GM18870 (cell line): Measurements from ENCODE around the gene NUFIP1.
"Not testable (repeated sequence)": the region's sequence is repeated elsewhere in the genome, so short reads cannot be mapped to it uniquely, and the experiment has no call there.

Experiments
- ATAC-seq: cut with Tn5 transposase; IDR thresholded peaks from one replicate; pipeline ENCODE4 v1.9.1; 2021; ENCODE audit warnings: moderate library complexity; ENCODE audit not compliant: unreplicated experiment

The NUFIP1 gene

DNA sequence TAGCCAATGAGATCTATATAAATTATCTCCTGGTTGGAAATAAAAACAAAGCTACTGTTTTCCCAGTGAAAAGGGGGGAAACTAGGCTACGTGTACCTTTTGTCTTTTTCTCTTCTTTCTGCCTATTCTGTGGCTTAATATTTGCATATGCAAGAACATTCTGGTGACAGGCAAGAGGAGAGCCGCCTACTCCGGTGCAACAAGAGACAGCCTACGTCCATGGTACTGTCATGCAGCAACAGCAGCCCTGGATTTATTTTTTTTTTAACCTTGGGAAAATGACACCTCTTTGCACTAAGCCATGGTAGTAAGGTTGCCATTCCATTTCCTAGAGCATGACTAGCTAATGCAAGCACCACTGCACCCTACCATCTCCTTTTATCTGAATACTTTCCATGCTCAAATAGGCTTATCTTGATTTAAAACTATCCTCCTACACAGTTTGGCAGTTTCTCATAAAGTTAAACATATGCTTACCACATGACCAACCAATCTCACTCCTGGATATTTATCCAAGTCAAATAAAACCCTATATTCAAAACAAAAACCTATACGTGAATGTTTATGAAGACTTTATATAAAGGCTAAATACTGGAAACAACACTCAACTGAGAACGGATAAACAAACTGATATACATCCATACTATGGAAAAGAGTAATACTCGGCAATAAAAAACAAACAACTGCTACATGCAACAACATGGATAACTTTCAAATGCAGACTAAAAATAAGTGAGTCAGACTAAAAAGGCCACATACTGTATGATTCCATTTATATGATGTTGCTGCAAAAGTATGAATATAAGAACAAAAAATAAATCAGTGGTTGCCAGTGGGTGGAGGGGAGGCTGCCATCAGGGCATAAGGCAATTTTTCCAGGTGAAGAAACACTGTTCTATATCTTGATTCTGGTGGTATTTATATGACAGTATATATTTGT is 17.3 kb downstream of the NUFIP1 start:
- ATAC-seq: no peak

DNA sequence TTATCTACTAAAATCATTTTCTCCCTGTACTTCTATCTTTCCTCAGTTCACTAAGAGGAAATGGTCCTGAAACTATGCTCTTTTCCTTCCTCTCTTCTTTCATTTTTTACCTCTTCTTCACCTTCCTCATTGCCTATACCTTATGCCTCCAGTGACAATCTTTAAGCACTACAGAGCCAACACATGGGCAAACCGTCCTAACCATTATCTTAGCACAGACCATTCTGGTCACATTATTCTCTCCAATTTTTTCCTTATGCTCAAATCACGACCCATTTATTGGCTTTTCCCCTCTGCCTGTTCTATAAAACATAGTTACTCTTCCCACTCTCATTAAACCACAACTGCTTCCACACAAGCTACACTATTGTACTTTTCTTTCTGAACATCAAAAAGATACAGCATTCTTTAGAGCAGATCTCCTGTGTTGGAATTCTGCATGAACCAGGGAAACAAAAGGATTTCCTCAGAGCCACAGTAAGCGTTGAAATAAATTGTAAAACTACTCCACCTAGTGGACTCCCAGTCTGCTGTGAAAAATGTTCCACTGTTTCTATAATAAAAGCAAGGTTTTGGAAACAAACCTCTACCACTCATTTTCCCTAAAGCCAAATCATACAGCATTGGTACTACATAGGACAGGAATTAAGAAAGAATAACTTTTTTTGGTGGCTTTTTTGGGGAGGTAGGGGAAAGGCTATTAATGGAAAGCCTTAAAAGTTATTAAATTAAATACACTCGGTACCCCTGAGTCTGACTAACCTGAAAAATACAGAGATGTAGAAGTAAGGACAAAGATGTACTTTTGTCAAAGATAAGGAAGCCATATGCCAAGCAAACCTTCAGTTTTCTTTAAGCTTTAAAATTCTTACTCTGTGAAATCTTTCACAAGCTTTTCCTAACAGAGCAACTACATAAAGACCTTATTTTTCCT is 19.5 kb downstream of the NUFIP1 start:
- ATAC-seq: no peak

DNA sequence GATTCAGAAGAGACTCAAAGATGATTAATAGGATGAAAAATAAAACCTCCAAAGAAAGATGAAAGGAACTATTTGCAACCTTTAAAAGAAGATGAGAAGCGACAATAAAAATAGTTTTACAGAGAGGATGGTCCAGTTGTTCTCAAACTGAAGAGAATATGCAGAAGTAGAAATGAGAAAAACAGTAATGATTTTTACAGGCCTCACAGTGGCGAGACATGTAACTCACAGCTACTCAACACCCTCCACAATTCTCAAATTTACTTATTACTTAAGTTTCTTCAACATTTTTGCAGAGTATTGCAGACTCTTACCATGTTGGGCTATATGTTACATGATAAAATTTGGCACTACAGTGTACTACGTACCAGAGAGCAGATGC is 20.8 kb downstream of the NUFIP1 start:
- ATAC-seq: no peak

DNA sequence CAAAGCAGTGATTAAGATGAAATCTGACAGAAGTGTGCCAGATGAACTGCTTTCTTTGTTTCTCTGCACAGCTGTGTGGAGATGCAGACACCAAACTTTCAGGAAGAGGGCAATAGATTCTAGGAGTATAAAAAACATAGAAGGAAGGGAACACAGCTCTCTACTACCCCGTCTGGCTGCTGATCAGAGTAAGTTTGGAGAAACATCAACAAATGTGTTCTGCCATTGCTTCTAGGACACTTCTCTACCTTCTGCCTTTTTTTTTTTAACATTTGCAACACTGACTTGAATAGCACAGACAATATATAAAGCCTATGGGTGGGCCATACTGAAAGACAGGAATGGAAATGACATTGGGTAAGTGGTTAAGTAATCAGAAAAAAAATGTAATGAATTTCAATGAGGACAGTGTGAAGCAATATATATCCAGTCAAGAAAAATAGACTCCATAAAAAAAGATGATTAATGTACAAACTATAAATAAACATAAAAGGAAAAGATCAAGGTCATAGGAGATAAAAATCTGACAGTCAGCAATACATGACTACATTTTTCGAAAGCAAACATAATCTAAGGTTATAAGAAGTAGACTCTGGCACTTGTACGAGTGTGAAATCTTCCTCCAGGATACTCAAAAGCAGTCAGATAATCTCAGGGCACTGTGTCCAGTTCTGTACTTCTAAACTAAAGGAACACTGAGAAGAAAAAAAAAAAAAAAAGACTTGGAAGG is 21.4 kb downstream of the NUFIP1 start:
- no peak for ATAC-seq

DNA sequence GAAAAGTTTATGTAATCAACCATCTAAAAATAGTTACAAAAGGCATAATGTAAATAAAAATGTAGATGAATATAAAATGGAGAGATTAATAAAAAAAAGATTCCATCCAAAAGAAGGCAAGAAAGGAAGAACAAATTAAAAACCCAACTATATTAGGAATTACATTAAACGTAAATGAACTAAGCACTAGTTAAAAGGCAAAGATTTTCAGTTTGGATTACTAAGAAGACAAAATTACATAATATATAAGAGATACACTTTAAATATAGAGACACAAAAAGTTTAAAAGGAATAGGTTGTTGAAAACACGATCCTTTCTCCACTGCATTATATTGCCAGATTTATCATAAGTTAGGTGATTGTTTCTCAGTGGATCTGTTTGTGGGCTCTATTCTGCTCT is 27.3 kb downstream of the NUFIP1 start:
- ATAC-seq: no peak

DNA sequence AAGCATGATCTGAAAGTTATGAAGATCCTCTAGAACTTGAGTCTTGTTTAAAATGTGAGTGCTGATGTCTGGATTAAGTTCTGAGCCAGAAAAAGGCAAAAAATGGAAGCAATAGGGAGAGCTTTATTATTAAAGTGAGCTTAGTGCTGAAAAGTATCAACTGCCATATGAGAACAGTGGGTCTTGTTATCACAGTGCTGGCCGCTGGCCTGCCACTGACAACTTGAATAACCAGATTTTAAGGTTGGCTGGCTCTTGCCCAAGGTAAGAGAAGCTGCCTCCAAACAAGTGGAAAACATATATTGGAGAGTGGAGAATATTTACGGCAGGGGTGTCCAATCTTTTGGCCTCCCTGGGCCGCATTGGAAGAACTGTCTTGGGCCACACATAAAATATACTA is 33.9 kb downstream of the NUFIP1 start:
- ATAC-seq: no peak

DNA sequence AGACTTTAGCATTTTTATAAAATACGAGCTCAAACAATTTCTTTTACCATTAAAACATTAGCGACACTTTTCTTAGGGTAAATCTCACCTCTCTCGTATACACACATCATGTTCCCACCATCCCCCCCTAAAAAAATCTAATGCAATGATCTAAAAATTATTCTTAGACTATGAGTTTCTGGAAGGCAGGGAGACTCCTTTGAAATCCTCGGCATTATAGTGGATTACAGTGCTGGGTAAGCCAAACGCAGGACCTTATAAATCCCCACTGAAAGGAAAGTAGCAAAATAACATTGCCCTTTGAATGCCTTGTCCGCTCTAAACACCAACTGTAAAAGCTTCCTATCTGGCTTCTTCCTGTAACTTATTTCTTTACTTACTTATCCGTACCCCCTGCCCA is 35.0 kb downstream of the NUFIP1 start:
- ATAC-seq: no peak

DNA sequence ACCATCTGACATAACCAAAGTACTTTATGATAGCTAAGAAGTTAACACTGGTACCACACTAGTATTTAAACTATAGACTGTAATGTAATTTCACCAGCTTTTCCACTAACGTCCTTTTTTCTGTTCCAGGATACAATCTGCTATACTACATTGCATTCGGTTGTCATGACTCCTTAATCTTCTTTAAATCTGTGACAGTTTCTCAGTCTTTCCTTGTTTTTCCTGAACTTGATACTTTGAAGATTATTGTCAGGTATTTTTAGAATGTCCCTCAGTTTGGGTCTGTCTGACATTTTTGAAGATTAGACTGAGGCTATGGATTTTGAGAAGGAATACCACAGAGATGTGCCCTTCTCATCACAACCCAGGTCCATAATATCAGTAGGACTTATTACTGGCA is 36.6 kb downstream of the NUFIP1 start:
- ATAC-seq: no peak

DNA sequence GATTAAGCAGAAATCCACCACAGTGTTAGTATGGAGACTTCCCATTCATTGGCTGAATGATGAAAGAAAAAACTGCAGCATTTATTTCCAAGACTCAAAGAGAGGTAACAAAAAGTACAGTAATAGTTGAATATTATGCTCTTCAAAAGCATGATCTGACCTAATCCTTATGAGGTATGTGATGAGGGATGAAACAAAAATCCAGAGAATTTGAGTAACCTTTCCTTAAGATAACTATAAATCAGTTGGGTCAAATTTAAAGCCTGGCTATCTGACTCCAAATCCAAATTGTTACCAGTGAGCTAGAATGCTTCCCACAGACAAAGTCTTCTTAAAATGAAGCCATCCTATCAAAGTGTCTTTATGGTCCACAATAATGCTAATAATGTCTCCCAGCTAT is 38.1 kb downstream of the NUFIP1 start:
- ATAC-seq: no peak

DNA sequence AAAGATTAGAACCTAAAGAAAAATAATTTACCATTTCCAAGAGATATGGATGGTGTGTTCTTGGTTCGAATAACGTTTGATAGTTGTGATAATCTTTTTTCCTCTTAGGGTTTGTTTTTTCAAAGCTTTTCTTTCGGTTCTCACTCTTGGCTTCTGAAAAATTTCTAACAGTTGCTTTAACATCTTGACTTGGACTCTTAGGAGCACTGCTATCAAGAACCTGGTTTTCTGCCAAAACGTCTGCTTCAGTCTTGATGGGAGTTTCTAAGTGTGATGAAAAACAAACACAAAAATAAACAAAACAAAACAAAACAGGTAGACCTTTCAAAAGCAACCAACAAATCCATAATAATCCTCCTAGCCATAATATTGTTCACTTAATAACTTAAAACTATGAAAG is 45.9 kb downstream of the NUFIP1 start:
- not testable (repeated sequence) for ATAC-seq

DNA sequence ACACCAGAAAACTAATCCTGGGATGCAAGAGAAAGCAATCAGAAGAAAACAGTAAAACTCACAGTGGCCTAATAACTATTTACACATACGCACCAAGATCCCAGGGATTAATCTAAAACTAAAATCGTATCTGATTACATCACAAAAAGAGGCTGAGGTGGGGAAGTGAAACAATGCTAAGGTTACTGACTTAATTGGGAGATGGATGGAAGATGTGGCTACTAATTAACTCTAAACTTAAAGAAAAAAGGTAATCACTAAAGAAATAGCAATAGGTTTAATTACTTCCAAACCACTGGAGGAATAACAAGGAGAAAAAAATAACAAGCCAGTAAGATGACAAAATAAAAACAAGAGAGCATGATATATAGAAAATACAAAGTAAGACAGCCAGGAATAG is 50.4 kb downstream of the NUFIP1 start:
- no peak for ATAC-seq

DNA sequence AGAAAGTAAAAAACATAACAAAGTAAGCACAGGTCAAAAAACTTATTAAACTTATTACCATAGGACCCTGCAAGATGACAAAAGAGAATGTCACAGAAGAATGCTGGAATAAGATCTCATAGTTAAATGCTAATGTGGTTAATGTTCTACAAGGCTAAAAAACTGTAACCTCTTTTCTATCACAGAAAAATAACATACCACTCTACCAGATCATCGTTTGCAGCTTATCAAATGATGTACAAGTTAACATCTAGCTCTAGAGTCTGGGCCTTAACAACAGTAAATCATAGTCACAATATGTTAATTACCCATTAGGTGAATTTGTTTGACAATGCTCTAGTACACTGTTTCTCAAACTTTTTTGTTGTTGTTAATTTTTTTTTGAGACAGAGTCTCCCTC is 53.0 kb downstream of the NUFIP1 start:
- ATAC-seq: no peak

DNA sequence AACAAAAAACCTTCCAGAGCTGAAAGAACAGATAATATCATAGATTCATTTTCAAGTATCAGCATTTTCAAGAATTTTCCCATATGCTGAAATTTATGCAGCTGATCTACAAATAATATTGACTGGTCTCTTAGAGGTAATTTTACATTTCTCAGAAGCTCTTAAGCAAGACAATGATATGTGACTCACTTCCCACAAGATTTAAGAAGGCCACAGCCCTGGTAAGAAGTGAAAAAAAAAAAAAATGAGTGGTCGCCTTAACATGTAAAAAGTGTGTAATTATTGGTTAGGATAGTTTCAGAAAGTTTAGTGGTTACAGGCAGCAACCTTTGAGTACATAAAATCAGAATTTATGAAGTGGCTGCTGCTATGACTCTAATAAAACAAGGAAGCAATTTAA is 54.5 kb downstream of the NUFIP1 start:
- no peak for ATAC-seq

DNA sequence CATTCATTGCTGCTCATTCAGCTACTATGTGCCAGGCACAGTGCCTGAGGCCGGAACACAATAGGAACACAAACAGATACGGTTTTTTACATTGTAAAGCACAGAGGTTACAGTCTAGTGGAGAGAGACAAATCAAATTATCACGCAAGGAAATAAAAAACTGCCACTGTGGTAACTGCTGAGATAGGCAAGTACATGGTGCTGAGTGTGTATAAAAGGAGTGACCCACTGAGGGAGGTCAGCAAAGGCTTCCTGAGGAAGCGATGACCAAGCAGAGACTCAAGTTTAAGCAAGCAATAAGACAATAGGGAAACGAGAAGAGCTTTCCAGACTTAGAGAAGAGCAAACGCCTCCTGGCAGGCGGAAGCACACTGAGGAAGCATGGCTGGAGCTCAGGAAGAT is 56.4 kb downstream of the NUFIP1 start:
- no peak for ATAC-seq

DNA sequence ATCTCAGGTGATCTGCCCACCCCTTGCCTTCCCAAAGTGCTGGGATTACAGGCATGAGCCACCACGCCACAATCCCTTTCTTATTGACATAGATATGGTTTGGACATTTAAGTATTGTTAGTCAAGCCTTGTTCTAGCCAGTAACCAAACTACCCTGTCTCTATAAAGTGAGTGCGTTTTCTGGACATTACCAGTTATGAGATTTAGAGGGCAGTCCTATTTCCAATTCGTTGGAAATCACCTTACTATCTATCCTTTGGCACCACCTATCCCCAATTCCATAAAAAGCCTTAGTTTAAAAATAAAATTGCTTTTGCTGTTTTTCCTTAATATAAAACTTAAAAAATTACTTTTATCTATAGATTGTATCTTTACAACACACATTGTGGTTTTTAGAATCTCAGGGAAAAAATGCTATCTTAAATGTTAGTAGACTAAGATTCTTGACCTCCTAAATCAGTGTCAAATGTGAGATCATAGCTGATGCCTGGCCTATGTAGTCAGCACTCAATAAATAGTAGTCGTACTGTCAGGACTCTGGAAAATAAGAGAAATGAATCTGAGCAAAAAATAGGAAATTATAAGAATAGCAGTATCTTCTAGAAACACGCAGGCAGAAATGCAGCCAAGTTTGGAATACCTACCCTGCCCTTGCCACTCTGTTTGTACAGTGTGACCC is 57.0 kb downstream of the NUFIP1 start:
- ATAC-seq: no peak

DNA sequence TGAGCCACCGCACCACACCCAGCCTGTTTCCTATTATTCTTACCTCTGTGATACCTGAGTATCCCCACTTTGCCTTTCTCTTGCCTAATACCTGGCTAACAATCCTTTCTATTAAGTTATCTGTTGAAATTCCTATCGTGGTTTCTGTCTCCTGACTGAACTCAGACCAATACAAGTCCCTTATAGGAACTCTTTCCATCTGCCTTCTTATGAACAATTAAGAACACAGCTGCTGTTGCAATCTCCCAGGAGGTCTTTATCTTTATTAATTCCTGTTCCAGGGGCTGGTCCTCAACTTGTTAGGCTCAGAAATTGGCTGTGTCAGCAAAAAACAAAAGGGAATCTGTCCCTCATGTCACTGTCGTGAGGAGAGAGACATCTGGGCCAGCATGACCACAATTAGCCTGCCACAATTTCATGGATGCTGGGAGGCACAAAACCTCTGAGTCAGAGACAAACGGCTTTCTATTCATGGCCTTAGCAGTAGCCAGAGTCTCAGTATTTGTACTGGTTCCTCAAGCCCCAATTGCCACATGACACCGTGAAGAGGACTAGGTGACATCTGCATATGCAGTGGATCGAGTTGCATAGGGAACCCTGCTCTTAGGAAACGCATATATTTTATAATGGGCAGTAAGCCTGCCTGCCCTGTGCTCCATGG is 58.2 kb downstream of the NUFIP1 start:
- ATAC-seq: no peak

DNA sequence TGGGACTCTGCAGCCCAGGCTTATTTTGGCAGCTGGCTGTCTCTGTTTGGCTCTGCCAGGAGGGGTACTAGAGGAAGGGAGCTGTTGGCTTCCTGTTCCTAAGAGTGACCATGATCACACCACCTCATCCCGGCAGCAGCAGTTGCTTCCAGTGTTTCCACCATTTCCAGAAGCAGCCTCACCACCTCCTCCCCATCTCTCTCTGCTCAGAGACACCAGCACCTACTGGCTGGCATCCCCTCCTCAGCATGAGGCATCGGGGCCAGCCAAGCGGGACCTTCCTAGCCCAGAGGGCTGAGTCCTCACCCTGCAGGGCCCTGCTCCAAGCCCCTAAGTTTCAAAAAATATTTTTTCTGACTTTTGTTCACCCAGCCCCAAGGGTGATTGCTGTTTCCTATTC is 59.0 kb downstream of the NUFIP1 start:
- ATAC-seq: no peak

DNA sequence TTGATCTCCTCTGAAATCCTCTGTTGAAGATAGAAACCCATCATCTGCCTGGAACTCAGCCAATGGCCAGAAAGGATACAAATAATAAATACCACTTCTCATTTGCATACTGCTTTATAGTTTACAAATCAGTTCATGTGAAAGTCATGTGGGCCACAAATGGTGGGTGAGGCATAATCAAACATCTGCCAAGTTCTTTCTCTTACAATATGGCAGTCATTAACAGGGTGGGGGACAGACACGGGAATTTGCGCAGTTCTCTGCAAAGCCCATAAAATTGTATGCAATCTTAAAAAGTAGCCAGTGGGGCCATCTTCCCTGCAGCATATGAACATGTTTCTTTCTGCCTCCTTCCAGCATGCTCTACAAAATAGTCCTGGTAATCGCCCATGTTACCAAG is 59.6 kb downstream of the NUFIP1 start:
- ATAC-seq: no peak

DNA sequence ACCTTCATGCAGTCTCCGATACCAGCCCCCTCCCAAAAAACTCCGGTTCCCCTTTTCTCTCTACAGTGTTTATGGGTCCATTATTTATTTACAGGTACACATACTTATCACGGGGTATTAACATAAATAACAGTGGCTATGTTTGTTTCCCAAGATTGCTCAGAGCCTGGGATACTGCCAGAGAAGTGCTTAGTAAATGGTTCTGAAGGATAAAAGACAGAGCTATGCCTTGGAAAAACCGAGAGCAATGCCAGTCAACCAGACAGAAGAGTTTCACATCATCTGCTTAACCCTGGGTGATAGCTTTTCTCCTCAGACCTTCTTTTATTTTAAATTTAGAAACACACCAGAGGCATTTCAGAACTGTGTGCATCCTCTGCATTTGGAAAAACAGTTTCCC is 61.3 kb downstream of the NUFIP1 start:
- ATAC-seq: no peak
